ENCODE measurements around the gene ARHGAP24.
"Not testable (repeated sequence)": the region's sequence is repeated elsewhere in the genome, so short reads cannot be mapped to it uniquely, and the experiment has no call there.

ARHGAP24 gene

GRCh38 chr4:85784348-85784747 lies 309.4 kb downstream of the ARHGAP24 start:
- no peak for DNase-seq

DNA sequence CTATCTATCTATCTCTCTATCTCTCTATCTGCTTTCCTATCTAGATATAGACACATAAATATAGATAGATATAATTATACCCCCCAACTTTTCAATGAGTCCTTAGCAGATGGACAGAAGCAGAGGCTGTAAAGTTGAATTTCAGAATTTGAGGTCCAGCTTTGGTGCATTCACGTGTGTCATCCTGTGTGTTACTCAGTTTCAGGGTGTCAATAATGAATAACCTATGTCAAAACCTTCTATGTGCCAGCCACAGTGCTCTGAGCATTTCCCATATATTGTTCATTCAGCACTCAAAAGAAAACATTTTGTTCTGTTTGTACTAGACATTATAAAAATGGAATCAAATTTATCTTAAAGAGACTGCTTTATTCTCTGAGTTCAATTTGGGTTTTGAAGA lies 310.0 kb downstream of the ARHGAP24 start:
- DNase-seq = no peak

GRCh38 chr4:85787133-85787532 lies 312.2 kb downstream of the ARHGAP24 start:
- no peak for DNase-seq

DNA sequence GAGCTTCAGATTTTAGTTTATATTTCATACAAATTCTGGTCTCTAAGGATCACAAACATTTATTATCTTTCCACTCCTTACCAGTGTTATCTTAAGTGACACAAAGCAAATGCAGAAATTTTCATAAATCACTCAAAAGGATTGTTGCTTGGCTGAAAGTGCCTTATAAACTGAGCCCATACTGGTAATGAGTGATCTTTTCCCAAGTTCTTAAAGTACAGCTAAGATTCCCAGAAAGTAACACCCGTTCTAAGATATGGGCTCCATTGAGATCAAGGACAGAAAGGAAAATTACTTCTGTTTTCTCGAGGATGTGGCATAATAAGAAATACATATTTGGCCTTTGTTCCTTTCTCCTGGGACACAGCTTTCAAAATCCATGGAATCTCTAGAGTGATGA lies 313.7 kb downstream of the ARHGAP24 start:
- DNase-seq = no peak

- no peak for DNase-seq
These were observed 314.3 kb downstream of the ARHGAP24 start for GRCh38 chr4:85789241-85789640.

DNA sequence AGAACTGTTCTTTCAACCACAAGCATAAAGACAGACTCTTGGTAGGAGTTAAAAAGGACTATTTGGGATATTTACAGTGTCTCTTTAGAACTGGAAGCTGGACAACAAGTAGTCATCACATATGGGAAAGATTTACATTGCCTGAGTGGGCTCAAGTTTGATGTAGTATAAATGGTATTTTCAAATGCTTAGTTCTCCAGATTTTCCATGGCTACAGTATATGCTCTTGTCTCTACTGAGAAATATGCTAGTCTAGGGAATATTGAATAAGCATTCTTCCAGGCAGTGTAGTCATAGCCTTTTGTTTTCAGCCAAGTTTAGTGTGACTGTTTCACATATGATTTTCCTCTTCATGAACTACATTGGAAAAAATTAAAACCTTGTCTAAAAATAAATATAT lies 315.6 kb downstream of the ARHGAP24 start:
- no peak for DNase-seq

DNA sequence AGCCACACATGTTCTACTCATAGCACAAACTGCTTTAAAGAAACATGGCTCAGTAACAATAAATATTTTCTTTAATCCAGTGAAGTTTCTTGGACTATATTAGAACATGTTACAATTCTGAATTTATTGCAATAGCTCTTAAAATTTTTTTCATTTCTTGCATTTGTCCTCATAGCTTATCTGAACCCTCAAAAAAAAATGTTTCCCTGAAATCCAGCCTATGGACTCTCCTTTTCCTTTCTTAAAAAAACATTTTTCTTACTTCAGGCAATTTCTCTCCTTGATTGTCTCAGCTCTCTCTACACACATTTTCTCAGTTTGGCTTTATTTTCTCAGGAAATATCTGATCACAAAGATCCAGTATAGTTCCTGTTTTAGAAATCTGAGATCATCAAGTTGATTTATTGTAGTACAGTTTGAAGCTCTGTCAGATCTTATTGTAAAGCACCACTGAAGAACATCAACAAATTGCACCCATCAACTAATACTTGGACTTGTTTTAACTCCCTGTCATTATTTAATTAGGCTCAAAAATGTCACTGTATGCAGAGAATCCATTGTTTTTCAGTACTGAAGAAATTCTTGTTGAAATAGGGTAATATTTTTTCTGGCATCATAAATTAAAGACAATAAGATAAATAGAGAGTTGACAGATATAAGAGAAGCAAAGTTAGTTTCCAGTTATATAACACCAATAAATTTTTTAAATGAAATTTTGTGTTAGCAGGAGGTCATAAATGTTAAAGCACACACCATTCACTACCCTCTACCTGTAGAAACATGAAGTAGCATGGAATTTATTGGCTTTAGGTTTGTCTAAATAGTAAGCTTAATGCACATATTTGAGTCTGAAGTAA lies 317.7 kb downstream of the ARHGAP24 start:
- no peak for DNase-seq

- no peak for DNase-seq
These were observed 318.3 kb downstream of the ARHGAP24 start for GRCh38 chr4:85793233-85793585.

GRCh38 chr4:85798012-85798770 lies 323.2 kb downstream of the ARHGAP24 start:
- DNase-seq = no peak

DNA sequence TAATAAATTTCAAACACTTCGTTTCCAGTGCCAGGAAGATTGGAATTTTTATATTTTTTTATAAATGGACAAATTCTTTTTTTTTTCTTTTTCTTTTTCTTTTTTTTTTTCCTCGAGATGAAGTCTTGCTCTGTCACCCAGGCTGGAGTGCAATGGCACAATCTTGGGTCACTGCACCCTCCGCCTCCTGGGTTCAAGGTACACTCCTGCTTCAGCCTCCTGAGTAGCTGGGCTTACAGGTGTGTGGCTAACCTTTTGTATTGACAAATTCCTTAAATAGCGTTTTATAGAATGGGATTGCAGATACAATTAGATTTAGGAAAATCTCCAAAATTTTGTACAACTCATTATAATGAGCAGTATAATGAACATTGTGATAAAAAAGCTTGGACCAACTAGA lies 328.9 kb downstream of the ARHGAP24 start:
- DNase-seq = no peak

DNA sequence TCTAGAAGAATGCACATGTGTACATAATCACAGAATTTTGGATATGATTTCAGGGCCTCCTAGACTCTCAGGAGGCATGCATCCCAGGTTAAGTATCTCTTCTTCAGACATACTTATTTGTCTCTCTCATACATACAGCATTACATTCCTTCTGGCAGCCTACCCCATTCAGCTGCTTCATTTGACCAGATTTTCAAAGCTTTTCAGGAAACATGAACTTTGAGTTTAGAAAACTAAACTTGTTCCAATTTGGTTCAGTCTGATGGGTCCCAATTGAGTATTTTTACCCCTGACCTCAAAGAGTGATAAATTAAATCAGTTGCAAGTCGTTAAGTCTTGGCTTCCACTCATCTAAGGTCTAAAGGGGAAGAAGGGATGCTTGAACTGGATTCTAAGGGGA lies 330.9 kb downstream of the ARHGAP24 start:
- no peak for DNase-seq

DNA sequence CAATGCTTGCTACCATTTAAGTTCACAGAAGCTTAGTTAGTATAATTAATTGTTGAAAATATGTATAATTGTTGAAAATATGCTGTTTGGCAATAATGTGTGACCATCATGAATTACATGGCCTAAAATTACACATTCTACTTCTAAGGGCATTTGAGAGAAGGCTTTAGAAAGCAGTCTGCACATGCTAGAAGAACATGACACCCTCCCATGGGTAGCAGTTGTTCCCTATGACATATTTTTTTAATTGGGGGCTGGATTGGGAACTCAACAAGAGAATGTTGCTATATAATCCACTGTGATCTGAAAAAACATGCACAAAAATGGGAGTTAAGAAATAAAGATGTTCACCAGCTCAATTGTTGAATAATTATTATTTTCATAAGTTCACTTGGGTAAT lies 331.4 kb downstream of the ARHGAP24 start:
- no peak for DNase-seq

DNA sequence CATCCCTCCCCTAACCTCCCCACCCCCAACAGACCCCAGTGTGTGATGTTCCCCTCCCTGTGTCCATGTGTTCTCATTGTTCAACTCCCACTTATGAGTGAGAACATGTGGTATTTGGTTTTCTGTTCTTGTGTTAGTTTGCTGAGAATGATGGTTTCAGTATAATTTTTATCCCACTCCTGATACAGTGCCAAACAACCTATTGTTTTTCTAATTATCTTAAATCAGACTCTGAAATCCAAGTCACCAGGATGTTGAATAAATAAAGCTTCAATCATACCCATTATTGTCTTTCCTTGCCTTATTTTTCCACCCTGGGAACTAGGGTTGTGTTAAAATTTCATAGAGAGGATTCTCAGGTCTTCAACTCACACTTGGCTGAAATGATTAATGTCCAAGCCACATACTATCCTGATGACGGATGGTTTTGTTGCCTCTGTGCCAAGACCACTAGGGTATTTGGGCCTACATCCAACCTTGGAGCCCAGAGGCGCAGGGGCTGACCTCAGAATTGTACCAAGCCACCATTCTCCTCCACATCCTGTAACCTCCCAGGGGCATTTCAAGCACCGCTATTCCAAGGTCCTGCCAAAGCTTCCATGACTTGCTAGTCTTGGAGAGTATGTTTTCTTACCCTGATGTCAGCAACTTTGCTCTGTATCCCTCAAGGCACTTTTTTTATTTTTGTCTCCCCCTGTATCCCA lies 332.4 kb downstream of the ARHGAP24 start:
- DNase-seq = no peak

GRCh38 chr4:85808104-85808503 lies 333.2 kb downstream of the ARHGAP24 start:
- no peak for DNase-seq

GRCh38 chr4:85808864-85809263 lies 333.9 kb downstream of the ARHGAP24 start:
- DNase-seq = no peak

GRCh38 chr4:85812776-85813175 lies 337.8 kb downstream of the ARHGAP24 start:
- DNase-seq = no peak

GRCh38 chr4:85815796-85816459 lies 341.0 kb downstream of the ARHGAP24 start:
- no peak for DNase-seq

- no peak for DNase-seq
These were observed 343.8 kb downstream of the ARHGAP24 start for GRCh38 chr4:85818700-85819099.

DNA sequence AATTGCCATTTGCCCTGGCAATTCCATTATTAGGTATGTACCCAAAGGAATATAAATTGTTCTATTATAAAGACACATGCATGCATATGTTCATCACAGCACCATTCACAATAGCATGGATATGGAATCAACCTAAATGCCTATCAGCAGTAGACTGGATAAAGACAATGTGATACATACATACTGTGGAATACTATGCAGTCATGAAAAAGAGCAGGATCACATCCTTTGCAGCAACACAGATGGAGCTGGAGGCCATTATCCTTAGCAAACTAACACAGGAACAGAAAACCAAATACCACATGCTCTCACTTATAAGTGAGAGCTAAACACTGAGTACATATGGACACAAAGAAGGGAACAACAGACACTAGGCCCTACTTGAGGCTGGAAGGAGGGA lies 345.2 kb downstream of the ARHGAP24 start:
- not testable (repeated sequence) for DNase-seq

GRCh38 chr4:85821688-85822455 lies 346.9 kb downstream of the ARHGAP24 start:
- no peak for DNase-seq

DNA sequence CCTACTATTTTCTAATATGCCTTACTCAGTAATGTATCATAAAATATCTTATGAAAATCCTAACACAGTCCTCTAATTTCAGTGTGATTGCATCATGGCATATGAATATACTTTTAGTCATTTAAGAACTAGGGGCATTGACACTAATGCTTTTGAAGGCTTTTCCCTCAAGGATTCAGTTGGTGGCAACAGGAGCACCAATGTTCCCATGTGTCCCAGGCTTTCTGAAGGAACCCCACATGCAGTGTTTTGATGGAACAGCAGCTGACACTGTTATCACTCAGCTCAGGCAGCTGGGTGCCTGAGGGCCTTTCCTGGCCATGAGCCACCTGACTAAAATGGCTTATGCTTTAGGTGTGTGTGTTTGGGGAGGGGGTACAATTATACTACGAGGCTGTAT lies 348.3 kb downstream of the ARHGAP24 start:
- no peak for DNase-seq
